Measurements from ENCODE around the gene TTC23. TPM values are rescaled to one million over a fixed set of nuclear protein-coding genes. Genes with fewer than 3 reads are reported as not detected.
A peak's percentile ranks its signal among the peaks of the same experiment; 100 is the strongest.

The TTC23 gene
- total RNA-seq, 1 donor from 2014 or later = 47.3 TPM

DNA sequence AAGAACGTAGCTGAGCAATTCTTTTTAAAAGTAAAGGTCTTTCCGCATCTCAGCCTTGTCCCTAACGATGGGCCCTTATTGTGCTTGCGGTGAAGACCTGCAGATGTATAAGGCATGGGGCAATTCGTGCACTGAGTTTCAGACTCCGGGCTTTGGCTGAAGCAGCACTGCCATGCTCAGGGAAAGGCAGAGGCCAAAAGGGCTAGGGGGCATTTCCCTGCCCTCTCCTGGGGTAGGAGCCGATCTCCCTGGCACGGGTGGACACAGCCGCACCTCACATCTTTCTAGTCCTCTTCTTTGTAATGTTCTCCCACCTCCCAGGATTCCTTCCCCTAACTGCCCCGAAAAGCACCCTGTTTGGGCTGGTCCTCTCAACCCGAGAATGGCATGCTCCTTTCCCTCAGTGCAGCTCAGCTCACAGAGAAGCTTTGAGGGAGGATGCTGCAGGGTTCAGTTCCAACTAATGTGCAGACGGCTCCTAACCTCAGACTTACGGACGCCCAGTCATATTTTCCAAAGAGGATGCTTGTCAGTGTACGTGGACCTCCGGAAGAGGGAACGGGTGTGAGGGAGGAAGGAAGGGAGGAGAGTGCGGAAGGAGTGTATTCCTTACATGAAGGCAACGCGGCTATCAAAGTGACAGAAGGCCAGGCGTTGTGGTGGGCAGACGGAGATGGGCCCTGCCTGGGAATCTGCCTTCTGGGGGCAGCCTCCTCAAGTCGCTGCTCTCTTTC lies 83.3 kb downstream of the TTC23 start:
- DNase-seq (ENCODE audit: low read depth) = no peak

DNA sequence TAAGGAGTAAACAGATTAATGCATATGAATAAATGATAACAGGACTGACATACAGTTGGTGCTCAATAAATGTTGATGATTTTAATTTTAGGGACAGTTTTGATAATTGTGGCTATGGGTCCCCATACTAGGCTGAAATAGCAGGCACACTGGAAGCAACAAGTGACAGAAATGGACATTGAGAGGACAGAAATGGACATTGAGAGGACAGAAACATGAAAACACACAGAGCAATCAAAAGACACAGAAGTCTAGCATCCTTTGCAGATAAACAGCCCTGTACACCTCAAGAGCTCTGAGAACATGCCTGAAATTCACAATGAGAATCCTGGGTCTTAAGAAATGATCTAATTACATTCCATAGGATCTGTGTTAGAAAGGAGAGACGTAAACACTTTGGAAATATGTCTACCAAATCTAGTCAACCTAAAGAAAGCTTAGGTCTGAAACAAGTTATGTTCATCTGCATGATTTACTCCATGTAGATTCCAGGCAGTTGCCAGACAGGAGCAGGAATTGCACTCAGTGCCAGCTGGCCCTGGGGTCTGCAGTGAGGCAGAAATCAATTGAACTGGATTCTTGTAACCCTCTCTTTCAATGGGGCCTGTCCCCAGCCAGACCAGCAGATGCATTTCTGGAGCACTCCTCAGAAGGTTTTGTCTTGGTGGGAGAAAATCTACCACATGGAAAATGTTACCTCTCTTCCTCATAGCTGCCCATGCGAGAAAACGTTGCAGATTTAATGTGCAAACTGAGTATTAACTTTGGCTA lies 84.2 kb downstream of the TTC23 start:
- DNase-seq (ENCODE audit: low read depth) = no peak

DNA sequence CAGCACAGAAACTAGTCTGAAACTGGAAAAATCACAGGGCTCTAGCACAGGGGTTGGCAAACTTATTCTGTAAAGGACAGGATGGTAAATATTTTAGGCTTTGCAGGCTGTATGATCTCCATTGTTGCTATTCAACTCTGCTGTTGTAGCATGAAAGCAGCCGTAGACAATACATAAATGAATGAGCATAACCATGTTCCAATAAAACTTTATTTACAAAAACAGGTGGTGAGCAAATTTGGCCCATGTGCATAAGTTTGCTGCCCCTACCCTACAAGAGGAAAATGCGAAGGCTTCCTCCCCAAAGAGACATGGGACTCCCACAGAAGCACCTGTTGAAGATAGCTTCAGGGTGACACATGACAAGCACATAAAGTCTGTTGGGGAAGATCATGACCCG lies 85.3 kb downstream of the TTC23 start:
- no peak for DNase-seq (ENCODE audit: low read depth)

DNA sequence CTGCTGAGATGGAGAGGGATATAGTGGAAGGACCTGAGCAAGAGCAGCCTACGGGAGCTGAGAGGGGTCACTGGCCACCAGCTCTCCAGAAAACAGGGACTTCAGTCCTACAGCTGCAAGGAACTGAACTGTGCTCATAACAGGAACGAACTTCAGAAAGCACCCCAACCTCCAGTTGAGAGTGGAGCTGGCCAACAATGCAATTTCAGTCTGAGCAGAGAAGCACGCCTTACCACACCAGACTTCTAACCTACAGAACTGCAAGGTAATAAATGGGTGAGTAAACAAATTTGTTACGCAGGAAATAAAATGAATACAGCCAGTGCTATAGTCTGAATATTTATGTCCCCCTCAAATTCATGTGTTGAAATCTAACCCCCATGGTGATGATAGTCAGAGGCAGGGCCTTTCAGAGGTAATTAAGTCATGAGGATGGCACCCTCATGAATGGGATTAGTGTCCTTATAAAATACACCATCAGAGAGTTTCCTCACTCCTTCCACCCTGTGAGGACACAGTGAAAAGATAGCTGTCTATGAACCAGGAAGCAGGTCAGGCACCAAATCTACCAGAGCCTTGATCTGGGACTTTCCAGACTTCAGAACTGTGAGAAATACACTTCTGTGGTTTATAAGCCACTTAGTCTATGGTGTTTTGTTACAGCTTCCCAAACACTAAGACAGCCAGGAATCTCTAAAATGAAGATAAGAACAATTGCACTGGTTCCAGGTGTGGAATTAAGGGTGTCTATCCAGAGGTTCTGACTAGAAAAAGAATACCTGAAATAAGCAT lies 85.9 kb downstream of the TTC23 start:
- peak; percentile 9 for DNase-seq (ENCODE audit: low read depth)

DNA sequence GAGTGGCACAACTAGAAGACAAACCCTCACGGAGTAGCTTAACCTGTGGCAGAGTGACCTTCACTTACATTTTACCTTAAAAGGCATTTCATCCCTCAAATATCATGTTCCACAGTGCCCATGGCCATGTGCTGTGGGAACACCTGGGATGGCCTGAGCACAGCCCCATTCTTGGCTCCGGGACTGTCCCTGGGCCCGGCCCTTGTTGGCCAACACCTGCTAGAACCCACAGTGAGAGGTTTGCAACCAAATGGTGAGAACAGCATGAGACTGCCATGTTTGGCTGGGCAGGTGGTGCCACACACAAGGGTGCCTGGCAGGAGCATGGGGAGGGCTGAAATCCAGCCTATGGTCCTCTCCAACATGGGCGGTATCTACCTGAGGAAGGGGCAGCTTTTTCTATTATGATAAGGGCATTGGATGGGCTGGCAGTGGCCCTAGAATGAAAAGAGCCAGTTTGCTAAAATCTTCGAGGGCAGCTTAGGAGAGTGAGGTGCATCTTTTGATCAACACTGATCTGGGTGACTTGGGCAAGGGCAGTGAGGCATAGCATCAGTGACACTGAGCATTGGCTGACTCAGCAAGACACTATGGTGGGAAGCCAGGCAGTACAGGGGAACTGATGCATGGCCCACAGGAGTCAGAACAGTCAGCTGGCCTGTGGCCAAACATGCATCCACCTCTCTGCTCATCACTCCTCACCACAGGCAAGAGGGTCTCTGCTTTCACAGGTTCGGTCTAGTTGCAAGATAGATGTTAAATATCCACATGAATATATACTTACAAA lies 90.6 kb downstream of the TTC23 start:
- DNase-seq (ENCODE audit: low read depth) = peak; percentile 59

DNA sequence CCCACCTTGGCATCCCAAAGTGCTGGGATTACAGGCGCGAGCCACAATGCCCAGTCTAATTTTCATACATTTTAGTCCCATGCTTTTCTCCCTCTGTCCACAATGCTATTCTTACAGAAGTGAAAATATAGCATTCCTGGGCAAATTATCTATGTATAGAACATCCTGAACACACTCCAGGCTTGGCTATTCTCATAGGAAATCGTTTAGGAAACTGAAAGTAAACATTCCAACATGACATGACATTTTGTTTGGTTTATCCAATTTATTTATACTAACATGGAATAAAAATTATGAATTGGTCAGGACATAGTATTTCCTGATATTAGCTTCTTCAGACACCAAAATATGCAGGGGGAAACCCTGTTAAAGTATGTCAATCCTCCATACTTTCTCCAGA lies 91.9 kb downstream of the TTC23 start:
- DNase-seq (ENCODE audit: low read depth) = no peak

GRCh38 chr15:99155961-99156443 lies 93.4 kb downstream of the TTC23 start:
- DNase-seq (ENCODE audit: low read depth) = peak; percentile 41

DNA sequence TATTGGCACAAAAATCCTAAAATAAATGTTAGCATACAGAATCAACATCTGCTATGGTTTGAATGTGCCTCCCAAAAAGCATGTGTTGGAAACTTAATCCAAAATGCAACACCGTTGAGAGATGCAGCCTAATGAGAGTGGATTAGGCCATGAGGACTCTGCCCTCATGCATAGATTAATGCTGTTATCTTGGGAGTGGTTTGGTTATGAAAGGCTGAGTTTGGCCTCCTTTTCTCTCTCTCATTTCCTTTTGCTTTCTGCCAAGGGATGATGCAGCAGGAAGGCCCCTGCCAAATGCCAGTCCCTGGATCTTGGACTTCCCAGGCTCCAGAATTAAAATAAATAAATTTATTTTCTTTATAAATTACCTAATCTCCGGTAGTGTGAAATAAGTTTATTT lies 95.1 kb downstream of the TTC23 start:
- no peak for DNase-seq (ENCODE audit: low read depth)

DNA sequence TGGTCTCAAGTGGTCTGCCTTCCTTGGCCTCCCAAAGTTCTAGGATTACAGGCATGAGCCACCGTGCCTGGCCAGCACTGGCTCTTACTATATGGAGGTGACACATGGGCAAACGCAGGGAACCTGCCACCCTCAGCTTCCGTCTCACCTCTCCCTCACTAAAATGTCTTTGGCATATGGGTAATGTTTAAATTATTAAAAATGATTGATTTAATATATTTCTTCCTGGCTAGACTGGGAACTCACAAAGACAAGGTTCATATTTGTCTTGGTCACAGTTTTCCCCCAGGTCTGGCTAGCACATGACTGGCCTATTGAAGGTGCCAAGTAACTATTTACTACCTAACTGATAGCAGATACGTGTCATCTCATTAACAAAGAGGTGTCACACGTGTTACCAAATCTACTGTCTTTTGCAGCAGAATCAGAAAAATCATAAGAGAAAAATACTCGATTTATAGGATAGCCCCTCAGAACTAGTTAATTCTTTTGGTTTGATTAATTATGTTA lies 96.3 kb downstream of the TTC23 start:
- no peak for DNase-seq (ENCODE audit: low read depth)

DNA sequence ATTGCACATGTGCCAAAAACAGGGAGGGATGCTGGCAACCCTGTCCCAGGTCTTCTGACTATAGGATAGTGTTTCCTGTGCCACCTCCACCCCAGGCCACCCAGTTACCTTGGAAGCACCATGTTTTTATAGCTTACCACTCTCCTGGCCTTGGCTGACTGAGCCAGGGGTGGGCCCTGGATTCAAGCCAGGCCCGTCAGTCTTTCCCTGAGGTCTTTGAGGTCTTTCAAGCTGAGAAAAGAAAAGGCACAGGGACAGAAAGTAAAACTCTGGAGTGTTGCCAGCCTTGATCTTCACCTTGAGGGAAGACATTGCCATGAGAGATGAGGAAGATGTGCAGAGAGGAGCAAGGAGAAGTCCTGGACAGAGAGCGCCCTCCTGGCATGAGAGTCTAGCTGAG lies 98.2 kb downstream of the TTC23 start:
- DNase-seq (ENCODE audit: low read depth) = no peak

DNA sequence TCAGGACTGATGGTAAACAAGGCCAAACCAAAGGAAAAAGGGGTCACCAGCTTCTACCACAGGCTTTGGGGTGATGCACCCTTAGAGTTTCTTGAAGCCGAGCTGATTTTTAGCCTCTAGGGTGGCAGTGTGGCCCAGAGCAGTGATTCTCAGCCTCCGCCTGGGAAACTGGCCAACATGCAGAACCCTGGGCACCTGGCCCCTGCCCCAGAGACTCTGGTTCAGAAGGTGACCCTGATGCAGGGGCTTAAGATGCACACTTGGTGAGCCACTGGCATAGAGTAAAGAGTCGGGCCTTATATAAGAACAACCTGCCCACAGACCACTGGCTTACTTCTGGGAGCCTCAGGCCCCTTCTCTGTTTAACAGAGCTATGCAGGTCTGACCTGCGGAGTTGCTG lies 100.0 kb downstream of the TTC23 start:
- no peak for DNase-seq (ENCODE audit: low read depth)

- DNase-seq (ENCODE audit: low read depth) = no peak
Observed at GRCh38 chr15:99148851-99149276, 100.5 kb downstream of the TTC23 start.

DNA sequence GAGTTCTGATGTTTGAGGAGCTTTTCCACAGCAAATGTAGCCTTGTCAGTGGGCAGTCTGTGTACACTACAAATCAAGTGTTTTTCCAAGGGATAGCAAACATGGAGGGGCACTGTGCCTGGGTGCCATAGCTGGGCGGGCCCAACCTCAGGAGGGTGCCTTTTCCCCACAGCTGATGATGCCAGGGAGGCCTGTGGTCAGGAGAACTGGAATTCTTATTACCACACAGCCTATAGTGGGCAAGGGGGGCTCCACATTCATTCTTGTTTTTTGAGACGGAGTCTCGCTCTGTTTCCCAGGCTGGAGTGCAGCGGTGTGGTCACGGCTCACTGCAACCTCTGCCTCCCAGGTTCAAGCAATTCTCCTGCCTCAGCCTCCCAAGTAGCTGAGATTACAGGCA lies 102.7 kb downstream of the TTC23 start:
- DNase-seq (ENCODE audit: low read depth) = no peak

GRCh38 chr15:99145778-99146177 lies 103.6 kb downstream of the TTC23 start:
- no peak for DNase-seq (ENCODE audit: low read depth)

GRCh38 chr15:99145005-99145404 lies 104.4 kb downstream of the TTC23 start:
- no peak for DNase-seq (ENCODE audit: low read depth)

DNA sequence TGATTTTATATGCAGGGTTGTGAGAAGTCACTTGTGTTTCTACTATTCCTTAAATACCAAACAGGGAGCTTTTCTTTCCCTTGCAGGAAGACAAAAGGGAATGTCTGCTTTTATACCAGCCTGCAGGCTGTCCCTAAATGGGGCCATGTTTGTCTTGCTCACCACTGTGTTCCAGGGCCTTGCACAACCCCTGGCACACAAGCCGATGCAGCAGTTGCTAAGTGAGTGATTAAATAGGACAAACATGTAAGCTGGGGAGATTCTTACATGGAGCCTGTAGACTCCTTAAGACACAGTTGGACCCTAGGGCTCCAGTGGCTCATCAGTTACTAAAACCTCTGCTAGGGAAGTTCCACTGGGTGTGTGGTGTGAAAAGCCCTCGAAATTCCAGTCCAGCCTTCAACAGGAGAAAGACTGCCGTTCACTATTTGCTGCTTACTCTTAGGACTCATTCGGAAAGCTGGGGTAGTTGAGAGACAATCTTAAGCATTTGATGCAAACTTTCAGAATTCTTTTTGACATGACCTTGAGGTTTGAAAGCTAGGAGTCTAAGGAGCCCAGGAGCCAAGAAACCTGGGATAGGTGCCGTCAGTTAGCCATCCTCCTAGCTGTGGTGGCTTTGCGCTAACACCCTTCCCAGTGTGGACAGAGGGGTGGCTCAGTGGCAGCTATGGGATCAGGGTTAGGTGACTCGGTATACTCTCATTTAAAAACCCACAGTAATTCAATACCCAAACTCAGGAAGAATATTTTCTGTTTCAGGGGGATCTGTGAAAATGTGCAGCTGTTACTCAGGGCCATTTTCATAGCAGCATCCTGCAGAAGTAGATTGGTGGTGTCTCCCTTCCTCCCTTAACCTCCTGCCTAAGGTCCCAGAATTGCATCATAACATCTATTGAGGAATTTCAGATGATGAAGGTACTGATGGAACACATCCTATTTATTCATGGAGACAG lies 105.4 kb downstream of the TTC23 start:
- DNase-seq (ENCODE audit: low read depth) = peak; percentile 74

DNA sequence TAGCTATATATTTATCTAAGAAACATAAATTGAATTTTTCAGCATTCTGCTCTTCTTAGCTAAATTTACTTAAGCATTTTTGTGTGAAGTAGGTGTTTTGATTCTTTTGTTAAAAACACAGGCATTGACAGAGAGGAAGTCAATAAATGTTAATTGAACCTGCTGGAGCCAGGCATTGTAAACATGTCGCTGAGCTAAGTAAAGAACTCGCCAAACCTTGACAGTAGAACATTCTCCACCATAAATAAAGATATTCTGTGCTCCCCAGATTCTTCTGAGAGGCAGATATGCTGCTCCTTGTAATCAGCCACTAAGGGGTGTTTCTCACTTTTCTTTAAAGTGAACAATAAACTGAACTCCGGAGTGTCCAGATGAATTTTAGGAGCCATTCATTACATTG lies 106.1 kb downstream of the TTC23 start:
- DNase-seq (ENCODE audit: low read depth) = no peak

GRCh38 chr15:99142562-99142961 lies 106.8 kb downstream of the TTC23 start:
- no peak for DNase-seq (ENCODE audit: low read depth)

DNA sequence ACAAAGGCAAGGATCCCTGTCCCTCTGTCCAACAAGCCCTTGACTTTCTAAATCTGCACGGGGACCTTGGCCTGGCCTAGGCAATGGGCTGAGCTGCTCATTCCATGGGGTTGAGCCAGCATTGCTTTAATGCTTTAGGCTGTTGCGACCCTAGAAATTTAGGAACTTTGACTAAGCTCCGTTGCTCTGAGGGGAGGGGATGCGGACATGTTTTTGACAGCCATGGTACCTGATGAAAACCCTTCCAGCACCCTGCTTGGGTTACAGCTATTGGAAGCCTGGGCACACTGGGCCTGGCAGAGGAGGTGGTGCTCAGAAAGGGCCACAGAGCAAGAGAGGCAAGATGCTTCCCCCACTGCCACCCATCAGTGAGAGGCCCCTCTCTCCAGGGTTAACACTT lies 107.4 kb downstream of the TTC23 start:
- no peak for DNase-seq (ENCODE audit: low read depth)

- no peak for DNase-seq (ENCODE audit: low read depth)
Observed at GRCh38 chr15:99140590-99140989, 108.8 kb downstream of the TTC23 start.
